ENCODE data around the gene NAALADL2.

GRCh38 chr3:175404621-175405020 is 545.5 kb downstream of the NAALADL2 start:
- TF ChIP-seq, protein P1, sequence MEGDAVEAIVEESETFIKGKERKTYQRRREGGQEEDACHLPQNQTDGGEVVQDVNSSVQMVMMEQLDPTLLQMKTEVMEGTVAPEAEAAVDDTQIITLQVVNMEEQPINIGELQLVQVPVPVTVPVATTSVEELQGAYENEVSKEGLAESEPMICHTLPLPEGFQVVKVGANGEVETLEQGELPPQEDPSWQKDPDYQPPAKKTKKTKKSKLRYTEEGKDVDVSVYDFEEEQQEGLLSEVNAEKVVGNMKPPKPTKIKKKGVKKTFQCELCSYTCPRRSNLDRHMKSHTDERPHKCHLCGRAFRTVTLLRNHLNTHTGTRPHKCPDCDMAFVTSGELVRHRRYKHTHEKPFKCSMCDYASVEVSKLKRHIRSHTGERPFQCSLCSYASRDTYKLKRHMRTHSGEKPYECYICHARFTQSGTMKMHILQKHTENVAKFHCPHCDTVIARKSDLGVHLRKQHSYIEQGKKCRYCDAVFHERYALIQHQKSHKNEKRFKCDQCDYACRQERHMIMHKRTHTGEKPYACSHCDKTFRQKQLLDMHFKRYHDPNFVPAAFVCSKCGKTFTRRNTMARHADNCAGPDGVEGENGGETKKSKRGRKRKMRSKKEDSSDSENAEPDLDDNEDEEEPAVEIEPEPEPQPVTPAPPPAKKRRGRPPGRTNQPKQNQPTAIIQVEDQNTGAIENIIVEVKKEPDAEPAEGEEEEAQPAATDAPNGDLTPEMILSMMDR (IDR thresholded peaks at IDR 0.05): no peak
- TF ChIP-seq POLR2A (IDR thresholded peaks at IDR 0.05): no peak
